NCI-H1048 (cell line): ENCODE data around the gene HIP1.
"Not testable (repeated sequence)": the region's sequence is repeated elsewhere in the genome, so short reads cannot be mapped to it uniquely, and the experiment has no call there.

Experiments
- DNase-seq: peaks from one replicate; lab custom pipeline; 2025; lab: John Stamatoyannopoulos, UW

HIP1 gene

GRCh38 chr7:75521727-75522126 lies 217.0 kb downstream of the HIP1 start:
- not testable (repeated sequence) for DNase-seq

- not testable (repeated sequence) for DNase-seq
Observed at GRCh38 chr7:75518842-75519241, 219.9 kb downstream of the HIP1 start.

- not testable (repeated sequence) for DNase-seq
Observed at GRCh38 chr7:75509033-75509432, 229.7 kb downstream of the HIP1 start.

GRCh38 chr7:75492020-75492419 lies 246.7 kb downstream of the HIP1 start, which contains the start of gene SPDYE5:
SPDYE5 (plus strand) TSS chr7:75492320; CDS start chr7:75494048, 1,728 bp downstream.
- not testable (repeated sequence) for DNase-seq

DNA sequence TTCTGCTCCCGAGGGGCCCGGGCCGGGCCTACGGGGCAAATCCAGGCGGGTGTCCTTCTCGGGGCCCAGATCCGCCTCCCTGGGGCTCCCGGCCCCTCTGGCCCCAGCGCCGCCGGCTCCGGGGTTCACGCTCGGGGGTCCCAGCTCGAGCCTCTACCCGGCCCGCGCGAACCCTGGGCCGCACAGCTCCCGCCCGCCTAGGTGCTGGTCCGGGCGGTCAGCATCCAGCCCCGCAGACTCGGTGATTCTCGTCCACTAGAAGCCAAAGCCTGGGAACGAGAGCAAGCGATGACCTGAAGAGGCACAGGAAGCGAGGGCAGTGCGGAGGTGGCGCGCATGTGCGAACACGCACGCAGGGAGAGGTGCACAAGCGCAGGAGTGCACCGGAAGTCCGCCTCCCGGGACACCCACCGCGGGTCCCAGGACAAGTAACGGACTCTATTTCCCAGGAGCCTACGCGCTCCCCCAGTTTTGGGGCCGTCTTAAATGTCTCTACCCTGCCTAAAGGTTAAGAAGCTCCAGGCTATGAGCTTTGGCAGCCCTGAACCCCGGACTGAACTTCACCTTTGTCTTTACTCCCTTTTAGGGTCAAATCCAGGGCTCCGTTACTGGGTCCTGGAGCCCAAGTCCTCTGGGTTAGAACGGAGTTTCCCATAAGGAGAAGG lies 252.6 kb downstream of the HIP1 start, which contains the start of gene POM121C:
POM121C (minus strand) TSS at position 321 of the 665 bp plus-strand sequence. CDS start 44,803 bp downstream, outside the sequence.
- DNase-seq = peak; percentile 69

GRCh38 chr7:75485355-75485978 lies 253.3 kb downstream of the HIP1 start:
- not testable (repeated sequence) for DNase-seq
